Thyroid gland (tissue), 4 donors: ENCODE results near the gene CUL4A. TPM values are rescaled to one million over a fixed set of nuclear protein-coding genes. Genes with fewer than 3 reads are reported as not detected.

Source experiments
- DNase-seq, 2 donors: peaks; one replicate each; pipeline ENCODE4 v3.0.0-alpha.2; 2019
- H3K27ac ChIP-seq, 3 donors: fragments of 200-600 bp; sonication (generic); 1 replicate in 2 of 3; 2 replicates in 1 of 3; pipeline ENCODE4 v1.5.1; 2016 to 2019; ENCODE audit warnings: mild to moderate bottlenecking in 1 of 3, moderate library complexity in 1 of 3
- H3K27me3 ChIP-seq: fragments of 200-600 bp; sonication (generic); one replicate; pipeline ENCODE4 v1.5.1; 2019
- H3K36me3 ChIP-seq, 2 donors: fragments of 200-600 bp; sonication (generic); one replicate each; pipeline ENCODE4 v1.5.1; 2016 to 2019
- H3K4me1 ChIP-seq, 2 donors: fragments of 200-600 bp; sonication (generic); one replicate each; pipeline ENCODE4 v1.5.1; 2017 to 2019
- H3K4me3 ChIP-seq, 3 donors: fragments of 200-600 bp; sonication (generic); replicated peaks in 1 of 3; 1 replicate in 2 of 3; 2 replicates in 1 of 3; pipeline ENCODE4 v1.5.1; 2016; ENCODE audit warnings: mild to moderate bottlenecking in 1 of 3
- H3K9me3 ChIP-seq: fragments of 200-600 bp; sonication (generic); one replicate; pipeline ENCODE4 v1.5.1; 2017
- POLR2A ChIP-seq, 2 donors: fragments of 450-650 bp; IDR thresholded peaks; one replicate each; pipeline ENCODE4 v1.6.1; 2017; ENCODE audit warnings: antibody characterized with exemption in 2 of 2, mild to moderate bottlenecking in 2 of 2, moderate library complexity in 1 of 2
- WGBS, 2 donors: methylation state at CpG; one replicate each; pipeline ENCODE4 v1.1.5; 2017; 5-methylcytosine and 5-hydroxymethylcytosine counted together
- intact Hi-C: fragments of 100-400 bp; cut with DNase I; formaldehyde crosslinking; loops from one replicate; pipeline ENCODE4 v1.15.1; 2023
- total RNA-seq, 4 donors: library from RNA; depleted of rRNA; stranded (reverse); fragments of >200 nt; gene quantifications; one replicate each; pipeline ENCODE4 v1.2.3, GENCODE V29; 2016
- TF ChIP-seq, protein P1 (sequence below), 6 experiments: fragments of 200-600 bp in 3 of 6; fragments of 450-650 bp in 3 of 6; sonication (generic) in 3 of 6; IDR thresholded peaks; one replicate each; pipeline ENCODE4 v1.5.1; 2016 to 2019; ENCODE audit warnings: antibody characterized with exemption in 6 of 6, mild to moderate bottlenecking in 2 of 6, inconsistent platforms in 1 of 6, moderate library complexity in 1 of 6

The CUL4A gene
- total RNA-seq, 4 donors from 2014 or later: 78.9 to 131 (median 122) TPM

GRCh38 chr13:113210833-113211232 is 1.4 kb downstream of the CUL4A start:
- intact Hi-C loops: loop anchor here (10.0 kb wide), 1 partner anchor 94 kb away; no protein-coding TSS in a partner anchor
- no peak overlapping the region for H3K4me3 ChIP-seq

GRCh38 chr13:113211774-113212173 is 2.4 kb downstream of the CUL4A start:
- H3K36me3 ChIP-seq: no peaks in the 10 kb centered on the region
- no peak for TF ChIP-seq POLR2A (IDR thresholded peaks at IDR 0.05)
- TF ChIP-seq, protein P1, sequence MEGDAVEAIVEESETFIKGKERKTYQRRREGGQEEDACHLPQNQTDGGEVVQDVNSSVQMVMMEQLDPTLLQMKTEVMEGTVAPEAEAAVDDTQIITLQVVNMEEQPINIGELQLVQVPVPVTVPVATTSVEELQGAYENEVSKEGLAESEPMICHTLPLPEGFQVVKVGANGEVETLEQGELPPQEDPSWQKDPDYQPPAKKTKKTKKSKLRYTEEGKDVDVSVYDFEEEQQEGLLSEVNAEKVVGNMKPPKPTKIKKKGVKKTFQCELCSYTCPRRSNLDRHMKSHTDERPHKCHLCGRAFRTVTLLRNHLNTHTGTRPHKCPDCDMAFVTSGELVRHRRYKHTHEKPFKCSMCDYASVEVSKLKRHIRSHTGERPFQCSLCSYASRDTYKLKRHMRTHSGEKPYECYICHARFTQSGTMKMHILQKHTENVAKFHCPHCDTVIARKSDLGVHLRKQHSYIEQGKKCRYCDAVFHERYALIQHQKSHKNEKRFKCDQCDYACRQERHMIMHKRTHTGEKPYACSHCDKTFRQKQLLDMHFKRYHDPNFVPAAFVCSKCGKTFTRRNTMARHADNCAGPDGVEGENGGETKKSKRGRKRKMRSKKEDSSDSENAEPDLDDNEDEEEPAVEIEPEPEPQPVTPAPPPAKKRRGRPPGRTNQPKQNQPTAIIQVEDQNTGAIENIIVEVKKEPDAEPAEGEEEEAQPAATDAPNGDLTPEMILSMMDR (IDR thresholded peaks at IDR 0.05): no peak
- H3K4me3 ChIP-seq: no peak overlapping the region
- peaks cover 34 to 45% of the 10 kb centered on the region in 2 donors for H3K4me1 ChIP-seq
- WGBS, 2 donors: 97 to 98% methylated on average over 10 of the region's 10 CpGs
- no peaks in the 10 kb centered on the region for H3K9me3 ChIP-seq
- intact Hi-C loops: loop anchor here (10.0 kb wide), 1 partner anchor 93 kb away; no protein-coding TSS in a partner anchor
- DNase-seq: no peak
- H3K27ac ChIP-seq: no peak overlapping the region
- H3K27me3 ChIP-seq: no peaks in the 10 kb centered on the region

More at GRCh38 chr13:113210833-113211232, 1.4 kb downstream of the CUL4A start:
- H3K4me1 ChIP-seq: peaks cover 27 to 42% of the 10 kb centered on the region in 2 donors
- no peaks in the 10 kb centered on the region for H3K9me3 ChIP-seq
- WGBS, 2 donors: 89 to 92% methylated on average over 6 of the region's 6 CpGs
- no peak for DNase-seq
- no peaks in the 10 kb centered on the region for H3K36me3 ChIP-seq
- TF ChIP-seq, protein P1 (IDR thresholded peaks at IDR 0.05): no peak
- TF ChIP-seq POLR2A (IDR thresholded peaks at IDR 0.05): no peak
- H3K27me3 ChIP-seq: no peaks in the 10 kb centered on the region
- H3K27ac ChIP-seq: no peak overlapping the region

GRCh38 chr13:113216254-113217048 is 7.0 kb downstream of the CUL4A start:
- peaks cover 21 to 30% of the 10 kb centered on the region in 2 donors for H3K4me1 ChIP-seq

GRCh38 chr13:113218586-113218985 is 9.2 kb downstream of the CUL4A start:
- no peaks in the 10 kb centered on the region for H3K9me3 ChIP-seq
- intact Hi-C loops: loop anchor here (10.0 kb wide), 1 partner anchor 86 kb away; no protein-coding TSS in a partner anchor
- DNase-seq: no peak
- H3K4me1 ChIP-seq: peaks cover 18 to 27% of the 10 kb centered on the region in 2 donors
- TF ChIP-seq, protein P1 (IDR thresholded peaks at IDR 0.05): no peak
- no peak for TF ChIP-seq POLR2A (IDR thresholded peaks at IDR 0.05)
- no peak overlapping the region for H3K4me3 ChIP-seq
- 89 to 93% methylated on average over 2 to 3 of the region's 3 CpGs for WGBS, 2 donors
- peaks cover 2 to 9% of the 10 kb centered on the region in 2 donors for H3K36me3 ChIP-seq
- no peaks in the 10 kb centered on the region for H3K27me3 ChIP-seq
- H3K27ac ChIP-seq: no peak overlapping the region

More at GRCh38 chr13:113216254-113217048, 7.0 kb downstream of the CUL4A start:
- WGBS, 2 donors: 31 to 33% methylated on average over 7 of the region's 7 CpGs
- TF ChIP-seq, protein P1 (IDR thresholded peaks at IDR 0.05): no peak
- no peak for TF ChIP-seq POLR2A (IDR thresholded peaks at IDR 0.05)
- DNase-seq: peak; percentile 80 to 88
- Histone ChIP-seq H3K27me3 (no peaks in the 10 kb centered on the region), H3K27ac (peak overlapping the region; percentile 47 to 56 (median 52)), H3K4me3 (no peak overlapping the region), H3K9me3 (no peaks in the 10 kb centered on the region), H3K36me3 (peaks cover 0 to 9% of the 10 kb centered on the region in 2 donors)
- intact Hi-C loops: loop anchor here (10.0 kb wide), 1 partner anchor 88 kb away; no protein-coding TSS in a partner anchor
